ENCODE data around the gene CA11.
"Not testable (repeated sequence)": the region's sequence is repeated elsewhere in the genome, so short reads cannot be mapped to it uniquely, and the experiment has no call there.

Gene CA11

DNA sequence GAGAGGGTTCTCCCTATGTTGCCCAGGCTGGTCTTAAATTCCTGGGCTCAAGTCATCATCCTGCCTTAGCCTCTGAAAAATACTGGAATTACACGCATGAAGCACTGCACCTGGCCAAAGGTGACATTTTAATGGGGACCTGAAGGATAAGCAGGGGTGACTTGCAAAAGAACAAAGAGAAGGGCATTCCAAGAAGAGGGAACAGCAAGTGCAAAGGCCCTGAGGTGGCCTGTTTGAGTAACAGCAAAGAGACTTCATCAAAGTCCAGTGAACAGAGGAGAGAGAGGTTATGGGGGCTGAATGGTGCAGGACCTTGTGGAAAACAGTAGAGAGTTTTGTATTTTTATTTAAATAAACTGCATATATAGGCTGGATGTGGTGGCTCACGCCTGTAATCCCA lies 4.1 kb downstream of the CA11 start:
- DNase-seq: no peak

DNA sequence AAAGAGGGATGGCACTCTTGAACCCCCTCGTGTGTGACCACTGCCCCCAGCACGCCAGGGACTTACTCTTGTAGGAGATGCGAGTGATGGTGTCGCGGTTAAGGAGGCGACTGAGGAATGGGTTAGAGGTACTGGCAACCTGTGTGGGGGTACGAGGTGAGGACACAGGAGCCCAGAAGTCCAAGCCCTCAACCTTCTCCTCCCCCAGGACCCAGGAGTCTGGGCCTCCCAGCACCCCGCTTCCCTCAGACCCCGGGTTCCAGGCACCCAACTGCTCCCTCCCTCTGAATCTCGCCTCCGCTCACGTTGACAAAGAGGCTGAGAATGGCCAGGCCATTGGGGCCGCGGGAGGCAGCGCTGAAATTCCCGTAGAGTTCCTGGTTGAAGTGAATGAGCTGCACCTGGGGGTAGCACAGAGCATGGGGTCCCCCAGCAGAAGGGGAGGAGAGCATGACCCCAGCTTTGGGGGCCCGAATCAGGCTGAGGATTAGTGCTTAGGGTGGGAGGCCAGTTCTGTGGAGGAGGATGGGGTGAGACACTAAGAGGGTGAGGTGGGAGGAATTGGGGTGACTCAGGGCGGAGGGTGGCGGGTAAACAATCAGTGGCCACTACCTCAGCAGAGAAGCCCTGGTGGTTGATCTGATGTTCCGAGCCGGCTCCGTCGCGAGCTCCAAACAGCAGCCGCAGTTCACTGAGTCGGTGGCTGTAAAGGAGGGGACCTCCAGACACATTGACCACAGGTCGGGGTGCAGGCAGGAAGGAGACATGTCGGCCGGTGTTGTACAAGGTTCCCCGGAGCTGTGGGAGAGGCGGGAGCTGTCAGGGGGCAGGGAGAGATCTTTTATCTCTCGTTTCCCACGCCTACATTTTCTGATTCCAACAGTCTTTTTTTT lies 6.3 kb downstream of the CA11 start:
- no peak for DNase-seq

DNA sequence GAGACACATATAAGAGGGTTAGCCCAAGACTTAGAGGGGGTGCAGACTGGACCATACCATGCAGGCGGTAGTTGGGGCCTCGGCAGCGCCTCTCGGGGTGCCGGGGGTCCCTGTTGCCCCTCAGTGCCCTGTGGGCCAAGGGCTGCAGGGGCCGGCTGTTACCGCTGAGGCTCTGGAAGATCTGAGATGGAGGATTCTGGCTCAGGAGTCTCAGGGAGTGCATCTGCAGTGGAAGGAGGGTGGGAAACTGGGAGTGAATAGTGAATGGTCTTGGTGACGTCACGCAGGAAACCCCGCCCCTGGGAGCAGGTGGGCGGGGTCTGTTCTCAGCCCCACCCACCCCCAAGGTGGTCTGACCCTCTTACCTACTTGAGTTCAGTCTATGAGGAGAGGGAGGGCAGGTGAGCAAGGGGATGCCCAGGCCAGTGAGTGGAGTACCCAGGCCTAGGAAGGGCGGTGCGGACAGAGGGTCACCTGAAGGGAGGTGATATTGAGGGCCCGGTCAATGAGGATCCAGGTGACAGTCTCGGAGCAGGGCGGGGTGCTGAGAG lies 7.1 kb downstream of the CA11 start:
- peak in 1 of 5 experiments; percentile 8 for DNase-seq

DNA sequence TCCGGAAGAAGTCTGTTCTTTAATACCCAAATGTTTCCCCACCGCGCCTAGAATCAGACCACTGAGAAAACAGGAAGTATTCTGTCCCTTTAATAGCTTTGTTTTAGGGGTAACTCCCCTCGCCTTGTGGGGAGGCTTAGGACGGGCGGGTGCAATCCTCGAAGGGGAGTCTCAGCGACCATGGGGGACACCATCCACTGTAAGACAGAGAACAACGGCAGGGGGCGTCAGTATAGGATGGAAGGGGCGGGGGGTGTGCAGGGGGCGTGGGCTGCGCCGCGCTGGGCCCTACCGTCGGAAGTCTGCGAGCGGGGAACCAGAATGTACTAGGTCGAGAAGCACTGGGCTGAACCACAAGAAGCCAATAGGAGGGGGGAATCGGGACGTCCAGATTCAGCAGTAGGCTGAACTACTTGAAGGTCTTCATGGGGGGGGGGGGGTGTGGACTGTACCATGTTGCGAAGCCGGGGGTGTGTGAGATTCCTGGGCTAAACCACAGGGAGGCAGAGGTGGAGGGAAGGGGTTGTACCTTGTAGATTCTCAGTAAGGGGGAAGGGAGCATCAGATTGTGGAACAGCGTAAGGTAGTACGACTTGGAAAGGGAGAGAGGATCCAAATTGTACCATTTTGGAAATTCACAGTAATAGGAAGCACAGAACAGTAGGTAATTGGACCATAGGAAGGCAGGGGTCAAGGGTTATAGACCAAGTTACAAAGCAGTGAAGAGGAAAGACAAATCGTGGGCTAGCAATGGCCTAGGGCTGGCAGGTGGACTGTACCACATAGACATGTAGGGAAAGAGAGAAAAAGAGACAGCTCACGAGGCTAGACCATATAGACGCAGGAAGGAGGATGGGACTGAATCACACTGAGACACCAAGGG lies 7.8 kb downstream of the CA11 start:
- peak; percentile 59 to 97 (median 83) for DNase-seq

DNA sequence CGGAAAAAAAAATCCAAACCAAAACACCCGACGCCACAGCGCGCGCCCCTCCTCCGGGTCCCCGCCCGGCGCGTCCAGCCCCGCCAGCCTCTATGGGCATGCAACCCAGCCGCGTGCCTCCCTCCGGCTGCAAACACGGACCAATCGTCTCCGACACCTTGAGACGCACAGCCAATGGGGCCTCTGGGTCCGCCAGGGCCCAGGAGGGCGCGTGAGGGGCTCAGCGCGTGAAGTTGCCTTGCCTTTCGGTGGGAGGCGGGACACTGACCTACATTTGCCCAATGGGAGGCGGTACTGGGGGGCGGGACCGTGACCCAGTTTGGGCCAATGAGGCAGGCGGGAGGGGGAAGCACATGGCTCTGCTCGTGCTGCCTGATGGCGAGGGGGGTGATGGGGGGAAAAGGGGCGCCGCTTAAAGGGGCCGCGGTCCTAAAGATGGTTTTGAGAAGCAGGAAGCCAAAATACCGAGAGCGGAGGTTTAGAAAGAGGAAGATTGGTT lies 8.5 kb downstream of the CA11 start:
- DNase-seq: peak; percentile 98 to 100 (median 100)

DNA sequence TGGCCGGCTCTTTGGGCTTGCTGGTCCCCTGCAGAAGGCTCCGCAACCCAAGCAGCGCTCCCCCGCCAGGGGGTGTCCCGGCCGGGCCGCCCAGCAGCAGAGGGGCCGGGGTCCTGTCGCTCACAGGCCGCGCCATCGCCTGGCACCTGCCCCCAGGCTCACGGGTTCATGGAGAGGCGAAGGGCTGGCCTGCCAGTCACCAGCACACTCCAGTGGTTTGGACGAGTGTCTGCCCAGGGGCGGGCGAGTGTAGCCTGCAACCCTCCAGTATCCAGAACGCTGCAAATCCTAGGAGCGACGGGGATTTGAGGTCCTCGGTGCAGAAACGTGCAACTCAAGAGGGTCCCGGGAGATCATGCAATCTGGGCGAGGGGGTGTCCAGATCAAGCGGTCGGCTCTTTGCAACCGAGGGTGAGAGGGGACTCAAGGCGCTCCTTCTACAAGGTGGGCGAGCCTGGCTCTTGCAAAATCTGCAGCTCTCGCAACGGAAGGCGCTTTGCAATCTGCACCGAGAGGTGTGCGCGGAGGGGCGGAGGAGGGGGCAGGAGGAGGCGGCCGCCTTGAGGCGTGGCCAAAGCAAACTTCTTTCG lies 9.0 kb downstream of the CA11 start, which contains the start of gene DBP:
TSS of gene DBP (minus strand) at position 521 of the 590 bp plus-strand sequence. CDS start at position 136, 385 bp downstream.
- DNase-seq: peak in 1 of 5 experiments; percentile 36

DNA sequence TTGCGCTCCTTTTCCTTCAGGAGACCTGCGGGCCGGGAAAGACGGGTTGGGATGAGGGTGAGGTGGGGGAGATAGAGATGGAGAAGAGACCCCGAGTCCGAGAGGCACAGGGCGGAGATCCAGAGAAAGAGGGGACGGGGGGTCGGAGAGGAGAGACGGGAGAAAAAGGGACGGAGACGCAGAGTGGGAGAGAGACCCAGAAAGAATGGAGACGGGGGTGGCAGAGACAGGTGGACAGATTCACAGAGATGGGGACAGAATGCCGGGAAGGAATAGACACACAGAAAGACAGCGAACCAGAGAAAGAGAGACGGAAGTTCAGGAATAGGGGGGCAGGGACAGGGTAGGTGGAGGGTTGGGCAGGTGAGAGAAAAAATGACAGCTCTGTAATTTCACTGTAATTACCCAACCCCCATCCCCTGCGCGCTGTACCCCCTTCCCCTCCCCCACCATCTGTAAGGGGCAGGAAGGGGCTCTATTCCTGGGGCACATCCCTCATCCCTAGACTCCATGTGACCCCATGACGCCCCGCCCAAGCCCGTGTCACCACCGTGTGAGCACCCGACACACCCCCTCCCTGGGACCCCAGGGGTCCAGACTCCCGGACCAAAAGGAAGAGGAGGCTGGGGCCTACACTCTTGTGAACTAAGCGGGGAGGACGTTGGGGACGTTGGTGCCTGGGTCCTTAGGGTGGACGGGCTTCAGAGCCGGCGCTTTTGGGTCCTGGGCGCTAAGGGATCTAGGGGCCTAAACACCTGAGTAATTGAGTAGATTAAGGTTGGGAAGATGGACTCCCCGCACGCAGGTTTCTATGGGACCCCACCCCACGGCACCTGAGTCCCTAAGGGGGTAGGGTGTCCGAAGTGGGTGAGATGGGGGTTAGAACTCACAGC lies 9.8 kb downstream of the CA11 start:
- DNase-seq: peak in 1 of 5 experiments; percentile 56

DNA sequence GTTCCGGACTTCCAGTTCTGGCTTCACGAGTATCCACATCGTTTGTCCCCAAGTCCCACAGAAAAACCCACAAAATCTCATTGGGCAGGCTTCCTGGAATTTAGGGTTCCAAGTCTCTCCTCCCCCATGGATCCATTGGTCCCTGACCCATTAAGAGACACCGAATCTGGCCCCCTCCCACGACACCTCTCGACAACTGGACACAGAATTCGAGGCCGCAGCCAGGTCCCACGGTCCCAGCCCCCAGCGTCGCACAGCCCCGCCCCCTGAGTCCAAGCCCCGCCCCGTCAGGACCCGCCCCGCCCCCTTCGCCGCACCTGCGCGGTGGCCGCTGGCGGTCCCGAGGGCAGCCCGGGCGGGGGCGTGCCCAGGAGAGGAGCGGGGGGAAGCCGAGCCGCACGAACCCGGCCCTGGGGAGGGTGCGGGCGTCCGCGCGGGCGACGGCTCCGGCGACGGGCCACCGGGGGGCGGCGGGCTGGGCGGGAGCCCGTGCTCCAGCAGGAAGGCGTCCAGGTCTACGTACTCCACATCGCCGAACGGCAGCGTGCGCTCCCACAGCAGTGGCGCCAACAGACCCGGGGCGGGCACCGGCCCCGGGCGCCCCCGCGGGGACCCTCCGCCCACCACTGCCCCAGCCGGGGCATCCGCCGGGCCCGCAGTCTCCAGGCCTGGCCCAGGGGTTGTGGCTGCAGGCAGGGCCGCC lies 10.6 kb downstream of the CA11 start:
- DNase-seq: peak; percentile 55 to 78 (median 61)

DNA sequence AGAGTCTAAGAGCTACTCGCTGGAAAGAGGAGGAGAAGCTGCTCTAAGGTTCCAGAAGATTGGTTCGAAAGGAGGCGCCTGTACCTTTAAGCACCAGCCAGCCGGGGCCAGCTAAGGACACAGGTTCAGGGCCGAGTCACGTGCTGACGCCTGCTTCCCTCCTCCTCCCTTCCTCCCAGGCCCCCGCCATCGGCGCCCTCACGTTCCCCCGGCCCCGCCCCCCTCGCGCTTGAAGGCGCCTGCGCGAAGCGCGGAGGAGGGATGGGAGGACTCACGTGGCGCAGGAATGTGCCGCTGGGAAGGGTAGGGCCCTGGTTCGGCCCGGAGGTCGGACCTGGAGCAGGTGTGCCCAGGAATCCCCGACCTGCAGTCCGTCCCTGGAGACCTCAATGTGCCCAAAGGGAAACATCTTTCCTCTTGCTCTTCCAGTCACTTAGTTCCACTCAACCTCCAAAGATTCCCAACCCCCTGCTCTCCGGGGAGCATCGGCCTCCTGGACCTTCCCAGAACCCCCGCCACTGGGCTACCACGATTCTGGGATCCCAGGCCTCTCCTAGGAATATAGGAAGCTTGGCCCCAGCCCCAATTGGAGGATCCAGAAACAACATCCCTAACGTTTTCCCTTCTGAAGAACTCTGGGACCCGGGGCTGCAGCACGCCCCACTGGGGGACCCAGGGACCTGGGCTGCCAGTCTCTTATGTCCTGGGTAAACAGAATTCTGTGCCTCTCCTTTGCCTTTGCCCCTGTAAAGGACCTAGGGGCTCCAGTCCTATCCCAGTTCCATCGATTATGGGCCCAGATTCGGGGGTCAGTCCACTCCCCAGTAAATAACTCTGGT lies 11.3 kb downstream of the CA11 start:
- peak; percentile 78 to 97 (median 86) for DNase-seq

DNA sequence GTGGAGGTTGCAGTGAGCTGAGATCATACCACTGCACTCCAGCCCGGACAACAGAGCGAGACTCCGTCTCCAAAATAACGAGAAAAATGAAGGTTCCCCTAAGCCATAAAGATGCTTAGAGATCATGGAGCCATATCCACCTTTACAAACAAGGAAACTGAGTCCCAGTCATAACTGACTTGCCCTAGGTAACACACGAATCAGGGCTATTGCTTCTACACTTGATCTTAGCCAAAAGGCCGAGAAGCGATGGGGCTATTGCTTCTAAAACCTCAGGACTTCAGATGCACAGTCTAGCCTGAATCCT lies 12.0 kb downstream of the CA11 start:
- DNase-seq: no peak

DNA sequence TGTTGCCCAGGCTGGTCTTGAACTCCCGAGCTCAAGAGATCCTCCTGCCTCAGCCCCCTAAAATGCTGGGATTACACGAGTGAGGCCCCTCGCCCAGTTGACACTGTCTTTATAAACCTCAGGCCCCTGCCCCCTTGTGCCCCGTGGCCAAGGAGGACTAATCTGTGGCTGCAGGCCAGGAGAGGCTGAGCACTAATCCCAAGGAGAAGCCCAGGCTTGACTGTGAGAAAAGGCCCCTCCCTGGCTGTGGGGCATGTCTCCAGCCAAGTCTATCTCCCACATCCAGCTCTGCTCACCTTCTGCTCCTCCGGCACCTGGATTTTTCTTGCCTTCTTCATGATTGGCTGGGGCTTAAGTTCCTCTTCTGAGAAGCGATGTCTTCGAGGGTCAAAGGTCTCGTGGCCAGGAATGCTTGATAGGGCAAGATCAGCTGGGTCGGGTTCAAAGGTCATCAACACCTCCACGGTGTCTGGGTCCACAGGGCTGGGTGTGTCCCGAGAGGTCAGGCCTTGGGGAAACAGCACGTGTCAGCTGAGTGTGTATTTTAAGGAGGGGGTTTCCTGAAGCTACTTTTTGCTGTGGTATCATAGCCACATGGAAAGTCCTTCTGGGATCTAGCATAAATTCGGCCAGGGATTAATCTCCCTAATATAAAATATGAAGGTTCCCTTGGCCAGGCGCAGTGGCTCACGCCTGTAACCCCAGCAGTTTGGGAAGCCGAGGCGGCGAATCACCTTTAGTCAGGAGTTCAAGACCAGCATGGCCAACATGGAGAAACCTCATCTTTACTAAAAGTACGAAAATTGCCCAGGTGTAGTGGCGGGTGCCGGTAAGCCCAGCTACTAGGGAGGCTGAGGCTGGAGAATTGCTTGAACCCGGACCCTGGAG lies 12.6 kb downstream of the CA11 start:
- no peak for DNase-seq

DNA sequence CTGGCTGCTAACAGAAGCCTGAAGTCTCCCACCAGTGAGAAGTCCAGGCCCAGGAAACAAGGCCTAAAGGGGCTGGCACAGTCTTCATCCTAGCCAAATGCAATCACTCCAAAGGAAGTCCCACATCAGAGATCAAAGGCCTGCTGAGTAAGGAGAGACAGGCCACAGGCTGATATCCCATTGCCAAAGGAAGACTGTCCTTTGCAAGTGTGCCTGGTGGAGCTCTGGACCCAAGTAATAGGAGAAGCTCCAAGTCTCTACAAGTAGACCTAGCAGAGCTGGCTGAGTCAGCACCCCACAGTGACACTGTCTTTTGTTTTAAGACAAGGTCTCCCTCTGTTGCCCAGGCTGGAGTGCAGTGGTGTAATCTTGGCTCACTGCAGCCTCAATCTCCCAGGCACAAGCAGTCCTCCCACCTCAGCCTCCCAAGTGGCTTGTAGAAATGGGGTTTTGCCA lies 13.3 kb downstream of the CA11 start:
- no peak for DNase-seq

DNA sequence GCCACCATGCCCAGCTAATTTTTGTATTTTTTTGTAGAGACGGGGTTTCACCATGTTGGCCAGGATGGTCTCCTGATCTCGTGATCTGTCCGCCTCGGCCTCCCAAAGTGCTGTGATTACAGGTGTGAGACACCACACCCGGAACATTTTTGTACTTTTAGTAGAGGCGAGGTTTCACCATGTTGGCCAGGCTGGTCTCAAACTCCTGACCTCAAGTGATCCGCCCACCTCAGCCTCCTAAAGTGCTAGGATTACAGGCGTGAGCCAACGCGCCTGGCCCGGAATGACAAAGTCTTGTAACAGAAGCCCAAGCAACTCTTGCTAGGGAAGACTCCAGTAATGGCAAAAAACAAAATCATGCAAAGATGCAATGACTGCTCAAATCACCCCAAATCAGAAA lies 13.7 kb downstream of the CA11 start:
- not testable (repeated sequence) for DNase-seq

DNA sequence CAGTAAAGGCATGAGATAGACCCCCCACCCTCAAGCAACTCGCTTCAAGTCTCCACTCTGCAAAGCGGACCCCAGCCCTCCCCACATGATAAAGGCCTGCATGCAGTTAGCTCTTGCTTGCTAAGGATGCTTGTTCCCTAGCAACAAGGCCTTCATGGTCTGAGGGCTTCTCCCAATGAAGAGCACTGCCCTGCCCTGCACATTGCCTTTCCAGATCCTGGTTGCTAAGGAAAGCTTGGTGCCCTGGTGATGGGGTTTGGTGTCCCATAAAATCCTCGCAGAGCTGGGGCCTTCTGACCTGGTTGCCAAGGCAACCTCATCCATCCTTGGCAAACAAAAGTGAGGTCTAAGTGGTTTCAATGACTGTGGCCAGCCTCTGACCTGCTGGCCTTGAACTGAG lies 14.8 kb downstream of the CA11 start:
- DNase-seq: no peak

DNA sequence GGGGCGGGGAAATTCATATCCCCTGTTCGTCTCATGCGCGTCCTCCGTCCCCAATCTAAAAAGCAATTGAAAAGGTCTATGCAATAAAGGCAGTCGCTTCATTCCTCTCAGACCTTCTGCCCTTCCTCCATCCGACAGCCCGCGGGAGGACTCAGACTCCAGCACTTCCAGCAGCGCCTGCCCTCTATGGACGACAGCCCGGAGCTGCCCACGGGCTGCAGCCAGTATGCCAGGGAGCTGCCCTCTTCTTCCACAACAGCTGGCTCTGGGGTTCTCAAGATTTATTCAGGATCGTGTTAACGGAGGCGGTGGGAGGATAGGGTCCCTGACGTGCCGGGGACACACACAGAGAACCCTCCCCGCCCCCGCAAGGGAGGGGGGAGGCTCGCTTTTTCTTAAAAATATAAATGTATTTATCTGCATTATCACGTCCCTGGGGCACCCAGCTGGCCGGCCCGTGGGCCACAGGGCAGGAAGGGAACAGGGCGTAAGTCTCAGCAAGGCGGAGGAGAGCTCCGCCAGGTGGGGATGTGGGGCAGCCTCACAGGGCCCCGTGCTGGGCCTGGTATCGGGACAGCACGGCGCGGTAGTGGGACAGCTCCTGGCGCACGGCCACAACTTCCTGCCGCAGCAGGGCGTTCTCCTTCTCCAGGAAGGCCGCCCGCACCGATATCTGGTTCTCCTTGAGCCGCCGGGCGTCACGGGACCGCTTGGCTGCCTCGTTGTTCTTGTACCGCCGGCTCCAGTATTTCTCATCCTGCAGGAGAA lies 15.5 kb downstream of the CA11 start:
- DNase-seq: no peak

DNA sequence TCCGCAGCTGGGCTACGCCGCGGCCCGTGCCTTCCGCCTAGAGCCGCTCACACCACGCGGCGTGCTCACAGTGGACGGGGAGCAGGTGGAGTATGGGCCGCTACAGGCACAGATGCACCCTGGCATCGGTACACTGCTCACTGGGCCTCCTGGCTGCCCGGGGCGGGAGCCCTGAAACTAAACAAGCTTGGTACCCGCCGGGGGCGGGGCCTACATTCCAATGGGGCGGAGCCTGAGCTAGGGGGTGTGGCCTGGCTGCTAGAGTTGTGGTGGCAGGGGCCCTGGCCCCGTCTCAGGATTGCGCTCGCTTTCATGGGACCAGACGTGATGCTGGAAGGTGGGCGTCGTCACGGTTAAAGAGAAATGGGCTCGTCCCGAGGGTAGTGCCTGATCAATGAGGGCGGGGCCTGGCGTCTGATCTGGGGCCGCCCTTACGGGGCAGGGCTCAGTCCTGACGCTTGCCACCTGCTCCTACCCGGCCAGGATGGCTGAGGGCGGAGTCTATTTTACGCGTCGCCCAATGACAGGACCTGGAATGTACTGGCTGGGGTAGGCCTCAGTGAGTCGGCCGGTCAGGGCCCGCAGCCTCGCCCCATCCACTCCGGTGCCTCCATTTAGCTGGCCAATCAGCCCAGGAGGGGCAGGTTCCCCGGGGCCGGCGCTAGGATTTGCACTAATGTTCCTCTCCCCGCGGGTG lies 16.2 kb downstream of the CA11 start:
- DNase-seq: peak in 1 of 5 experiments; percentile 10

DNA sequence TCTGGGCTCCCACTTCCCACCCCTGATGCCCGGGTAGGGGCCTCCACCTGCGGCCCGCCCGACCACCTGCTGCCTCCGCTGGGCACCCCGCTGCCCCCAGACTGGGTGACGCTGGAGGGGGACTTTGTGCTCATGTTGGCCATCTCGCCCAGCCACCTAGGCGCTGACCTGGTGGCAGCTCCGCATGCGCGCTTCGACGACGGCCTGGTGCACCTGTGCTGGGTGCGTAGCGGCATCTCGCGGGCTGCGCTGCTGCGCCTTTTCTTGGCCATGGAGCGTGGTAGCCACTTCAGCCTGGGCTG lies 16.7 kb downstream of the CA11 start:
- DNase-seq: no peak
